ENCODE data around the gene VSX2. TPM values are rescaled to one million over a fixed set of nuclear protein-coding genes. Genes with fewer than 3 reads are reported as not detected.

VSX2 gene
- total RNA-seq, 1 donor from 2014 or later, result not detected

- DNase-seq, result no peak
- intact Hi-C loops (cut with DNase I), result no loop called here
These were observed 19.7 kb upstream of the VSX2 start for GRCh38 chr14:74219277-74220205.

DNA sequence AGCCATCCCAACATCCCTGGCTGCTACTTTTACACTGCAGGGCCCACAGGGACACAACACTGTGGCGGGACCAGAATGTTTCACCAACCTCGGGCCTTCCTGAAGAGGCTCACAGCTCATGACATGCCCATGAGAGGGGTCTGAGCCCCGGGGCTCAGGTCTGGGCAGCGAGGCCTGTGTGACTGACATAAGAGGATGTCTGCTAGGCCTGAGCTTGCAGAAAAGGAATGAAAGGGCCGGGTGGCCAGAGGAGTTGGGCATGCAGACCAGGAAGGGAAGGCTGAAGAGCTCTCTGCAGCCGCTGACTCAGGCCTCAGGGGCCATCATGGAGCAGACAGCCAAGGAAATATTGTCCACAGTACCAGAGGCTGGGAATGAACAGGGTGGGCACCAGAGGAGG, 18.3 kb upstream of the VSX2 start:
- no peak for ATAC-seq (ENCODE audit: poor library complexity)
- no peak for DNase-seq
- intact Hi-C loops (cut with DNase I), result no loop called here

More at GRCh38 chr14:74219277-74220205, 19.7 kb upstream of the VSX2 start:
- ATAC-seq (ENCODE audit: poor library complexity), result no peak

DNA sequence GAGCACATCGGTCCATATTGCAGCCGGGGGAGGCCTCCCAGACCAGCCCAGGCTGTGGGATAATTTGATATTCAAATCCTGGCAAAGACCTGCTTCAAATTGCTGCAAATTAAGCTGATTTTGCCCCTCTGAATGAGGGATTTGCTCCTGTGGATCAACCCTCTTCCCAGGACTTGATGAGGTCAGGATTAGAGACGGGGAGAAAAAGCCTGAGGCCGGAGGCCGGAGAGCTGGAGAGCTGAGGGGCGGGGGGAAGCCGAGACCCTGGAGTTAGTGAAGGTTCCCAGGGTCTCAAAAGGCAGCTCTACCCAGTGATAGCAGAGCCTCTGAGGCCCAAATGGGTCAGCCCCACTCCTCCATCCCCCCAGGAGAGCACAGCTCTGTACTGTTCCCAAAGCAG, 17.5 kb upstream of the VSX2 start:
- intact Hi-C loops (cut with DNase I), result no loop called here

DNA sequence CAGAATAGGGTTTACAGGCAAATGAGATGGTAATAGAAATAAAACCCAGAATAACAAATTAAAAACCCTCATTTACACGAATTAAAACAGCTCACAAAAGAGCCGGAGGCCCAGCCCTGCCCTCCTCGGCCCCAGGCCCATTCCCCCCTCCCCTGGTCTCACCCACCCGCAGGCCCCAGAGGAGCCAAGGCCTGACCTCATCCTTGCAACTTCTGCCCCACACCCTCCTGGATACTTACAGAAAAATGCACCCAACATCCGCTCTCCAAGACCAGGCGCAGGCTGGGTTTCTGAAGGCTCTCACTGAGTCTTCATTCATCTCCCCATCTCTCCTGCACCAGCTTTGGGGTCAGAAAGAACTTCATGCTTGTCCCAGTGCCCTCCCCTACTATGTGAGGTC, 16.2 kb upstream of the VSX2 start:
- no peak for DNase-seq
- intact Hi-C loops (cut with DNase I), result no loop called here

More for the DNA sequence above, 17.5 kb upstream of the VSX2 start:
- no peak for ATAC-seq (ENCODE audit: poor library complexity)
- no peak for DNase-seq

DNA sequence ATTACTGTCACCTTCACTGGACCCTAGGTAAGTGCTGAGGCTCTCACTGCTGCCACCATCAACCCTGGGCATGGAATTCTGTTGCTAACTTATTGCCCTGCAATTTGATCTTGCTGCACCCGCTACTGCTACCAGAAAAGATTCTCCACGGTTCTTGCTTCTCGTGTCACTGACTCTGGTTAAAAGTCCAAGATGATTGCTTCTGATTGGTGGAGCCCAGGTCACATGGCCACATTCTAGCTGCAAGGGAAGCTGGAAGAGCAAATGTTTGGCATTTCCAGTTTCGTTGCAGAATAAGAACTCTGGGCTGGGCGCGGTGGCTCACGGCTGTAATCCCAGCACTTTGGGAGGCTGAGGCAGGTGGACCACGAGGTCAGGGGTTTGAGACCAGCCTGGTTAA, 7.5 kb upstream of the VSX2 start:
- ATAC-seq (ENCODE audit: poor library complexity), result no peak
- no peak for DNase-seq
- intact Hi-C loops (cut with DNase I), result no loop called here

More for the DNA sequence above, 16.2 kb upstream of the VSX2 start:
- ATAC-seq (ENCODE audit: poor library complexity), result no peak

DNA sequence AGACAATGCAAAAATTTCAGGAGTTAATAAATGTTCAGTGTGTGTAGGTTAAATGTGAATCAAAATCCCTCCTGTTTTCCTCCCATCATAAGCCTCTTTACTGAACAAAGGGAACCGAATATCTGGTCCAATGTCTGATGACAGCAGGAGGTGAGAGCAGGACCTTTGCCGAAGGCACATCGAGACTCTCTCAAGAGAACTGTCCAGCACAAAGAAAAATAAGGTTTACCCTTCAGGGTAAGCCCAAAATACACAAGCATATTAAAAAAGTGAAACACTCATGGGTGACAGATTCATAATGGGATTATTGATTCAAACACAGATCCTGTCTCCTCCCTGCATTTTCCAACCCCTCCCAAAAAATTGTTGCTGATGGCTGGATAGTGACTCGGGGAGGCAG, 4.2 kb upstream of the VSX2 start:
- intact Hi-C loops (cut with DNase I), result no loop called here
- DNase-seq (no peak), ATAC-seq (ENCODE audit: poor library complexity) (no peak)

GRCh38 chr14:74237441-74237840, 1.8 kb upstream of the VSX2 start:
- intact Hi-C loops (cut with DNase I), result no loop called here
- ATAC-seq (ENCODE audit: poor library complexity), result no peak
- DNase-seq, result no peak

- no peak for DNase-seq
- intact Hi-C loops (cut with DNase I), result no loop called here
- peak; percentile 20 for ATAC-seq (ENCODE audit: poor library complexity)
These were observed 872 bp downstream of the VSX2 start for GRCh38 chr14:74239848-74240793.

DNA sequence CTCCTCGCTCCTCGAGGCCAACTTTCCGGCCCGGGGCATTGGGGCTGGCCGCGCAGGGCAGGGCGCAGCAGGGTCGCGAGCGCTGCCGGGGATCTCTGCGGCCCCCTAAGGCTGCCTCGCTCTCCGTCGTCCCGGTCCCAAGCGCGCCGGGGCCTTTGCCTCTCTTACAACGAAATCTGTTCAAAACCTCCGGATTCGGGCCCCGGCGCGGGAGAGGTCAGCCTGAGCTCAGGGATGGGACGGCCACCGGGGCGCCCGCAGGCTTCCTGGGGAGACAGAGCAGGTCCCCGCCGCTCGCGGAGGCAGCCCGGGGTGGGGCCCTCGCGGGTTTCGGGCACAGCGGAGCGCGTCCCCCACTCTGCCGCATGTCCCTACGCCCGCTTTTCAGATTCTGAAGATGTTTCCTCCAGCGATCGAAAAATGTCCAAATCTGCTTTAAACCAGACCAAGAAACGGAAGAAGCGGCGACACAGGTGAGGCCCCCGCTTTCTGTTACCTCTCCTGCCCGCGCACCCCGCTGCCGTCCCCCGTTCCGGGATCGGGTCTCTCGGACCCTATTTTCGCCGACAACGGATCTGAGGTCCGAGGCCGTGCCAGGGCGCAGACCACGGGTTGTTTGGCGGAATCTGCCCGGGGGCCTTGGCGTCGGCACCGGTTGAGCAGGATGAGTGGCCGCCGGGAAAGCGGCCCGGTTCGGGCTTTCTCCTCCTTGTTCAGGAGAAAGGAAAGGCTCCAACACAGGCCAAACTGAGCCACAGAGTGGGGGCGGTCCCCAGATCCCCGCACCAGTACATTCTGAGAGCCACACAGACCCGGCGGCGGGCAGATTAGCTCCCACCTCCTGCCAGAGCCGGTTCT, 1.8 kb downstream of the VSX2 start:
- ATAC-seq (ENCODE audit: poor library complexity), result peak; percentile 58
- intact Hi-C loops (cut with DNase I), result no loop called here
- DNase-seq, result no peak

GRCh38 chr14:74241652-74242017, 2.4 kb downstream of the VSX2 start:
- DNase-seq, result no peak
- ATAC-seq (ENCODE audit: poor library complexity), result no peak
- intact Hi-C loops (cut with DNase I), result no loop called here

- no peak for ATAC-seq (ENCODE audit: poor library complexity)
- intact Hi-C loops (cut with DNase I), result no loop called here
These were observed 3.0 kb downstream of the VSX2 start for GRCh38 chr14:74242021-74242779.

DNA sequence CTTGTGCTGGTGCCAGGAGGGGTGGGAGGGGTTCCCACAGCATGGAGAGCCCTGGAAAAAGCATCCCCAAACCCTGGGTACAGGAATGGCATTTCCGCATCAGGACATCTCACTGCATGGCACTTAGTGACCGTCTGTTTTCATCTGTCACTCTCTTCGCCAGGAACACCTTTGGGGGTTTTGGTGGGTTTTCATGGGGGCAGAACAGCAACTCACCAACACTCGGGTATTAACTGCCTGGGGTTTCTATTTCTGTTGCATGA, 3.5 kb downstream of the VSX2 start:
- no peak for ATAC-seq (ENCODE audit: poor library complexity)
- DNase-seq, result no peak
- intact Hi-C loops (cut with DNase I), result no loop called here

More at GRCh38 chr14:74242021-74242779, 3.0 kb downstream of the VSX2 start:
- DNase-seq, result no peak

GRCh38 chr14:74243051-74243450, 3.8 kb downstream of the VSX2 start:
- DNase-seq, result no peak
- ATAC-seq (ENCODE audit: poor library complexity), result no peak
- intact Hi-C loops (cut with DNase I), result no loop called here

- intact Hi-C loops (cut with DNase I), result no loop called here
- ATAC-seq (ENCODE audit: poor library complexity), result no peak
- no peak for DNase-seq
These were observed 4.9 kb downstream of the VSX2 start for GRCh38 chr14:74244115-74244514.

DNA sequence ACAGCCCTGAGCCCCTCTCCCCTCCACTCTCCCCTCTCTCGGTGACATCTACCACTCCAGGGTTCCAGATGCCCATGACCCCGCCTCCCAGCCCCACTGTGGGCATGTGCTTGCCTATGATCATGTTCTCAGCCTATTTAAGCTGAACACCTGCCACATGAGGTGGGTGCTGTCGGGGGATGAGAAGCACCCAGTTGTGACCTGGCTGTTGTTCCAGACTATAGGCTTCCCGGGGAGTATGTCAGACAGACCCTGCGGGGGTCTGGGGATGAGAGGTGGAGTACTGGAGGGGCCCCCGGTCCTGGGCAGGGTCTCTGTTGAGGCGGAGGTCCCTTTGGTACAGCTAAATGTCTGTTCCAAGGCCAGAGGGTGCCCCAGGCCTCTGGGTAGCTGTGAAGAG, 6.0 kb downstream of the VSX2 start:
- DNase-seq (no peak), ATAC-seq (ENCODE audit: poor library complexity) (no peak)
- intact Hi-C loops (cut with DNase I), result no loop called here

GRCh38 chr14:74246542-74246941, 7.3 kb downstream of the VSX2 start:
- no peak for DNase-seq
- ATAC-seq (ENCODE audit: poor library complexity), result no peak
- intact Hi-C loops (cut with DNase I), result no loop called here

DNA sequence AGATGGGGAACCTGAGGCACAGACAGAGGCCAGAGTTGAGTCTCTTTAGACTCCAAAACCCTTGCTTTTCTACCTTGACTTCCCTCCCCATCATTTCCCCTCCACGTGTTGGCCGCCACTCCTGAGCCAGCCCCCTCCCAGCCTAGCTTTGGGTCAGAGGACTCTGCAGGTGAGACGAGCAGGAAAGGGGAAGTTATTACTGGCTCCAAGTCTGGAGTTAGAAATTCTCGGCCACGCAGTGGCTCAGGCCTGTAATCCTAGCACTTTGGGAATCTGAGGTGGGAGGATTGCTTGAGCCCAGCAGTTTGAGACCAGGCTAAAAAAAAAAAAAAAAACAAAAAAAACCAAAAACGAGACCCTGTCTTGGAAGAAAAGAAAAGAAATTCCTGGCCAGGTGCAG, 8.8 kb downstream of the VSX2 start:
- intact Hi-C loops (cut with DNase I), result no loop called here
- no peak for ATAC-seq (ENCODE audit: poor library complexity)
- DNase-seq, result no peak

Data from Right ventricle myocardium superior (tissue), 1 donor.